LNCaP clone FGC (cell line): ENCODE data around the gene BEAN1.
"Not testable (repeated sequence)": the region's sequence is repeated elsewhere in the genome, so short reads cannot be mapped to it uniquely, and the experiment has no call there.

Experiments
- DNase-seq: peaks from one replicate; pipeline ENCODE4 v3.0.0-alpha.2; 2011; ENCODE audit warnings: low read depth
- H3K4me3 ChIP-seq: 2 replicates; pipeline ENCODE4 v1.5.1; 2011; ENCODE audit warnings: mild to moderate bottlenecking, low read depth, low read length, control low read depth
- CTCF ChIP-seq: IDR thresholded peaks from 2 replicates; pipeline ENCODE4 v1.5.1; 2012; ENCODE audit warnings: mild to moderate bottlenecking; ENCODE audit not compliant: control insufficient read depth, insufficient read depth; ENCODE audit errors: extremely low read depth

BEAN1 gene

GRCh38 chr16:66509576-66509975 lies 82.5 kb downstream of the BEAN1 start:
- no peak for TF ChIP-seq CTCF
- DNase-seq, result no peak
- no peak overlapping the region for H3K4me3 ChIP-seq

- no peak overlapping the region for H3K4me3 ChIP-seq
- no peak for TF ChIP-seq CTCF
- peak; percentile 56 for DNase-seq
Observed at GRCh38 chr16:66510298-66510697, 83.2 kb downstream of the BEAN1 start.

GRCh38 chr16:66510711-66511601 lies 83.9 kb downstream of the BEAN1 start:
- no peak for TF ChIP-seq CTCF
- DNase-seq, result peak; percentile 64
- H3K4me3 ChIP-seq, result no peak overlapping the region

GRCh38 chr16:66511602-66512271 lies 84.6 kb downstream of the BEAN1 start:
- 0 out of 2 replicates have a peak, but pooled peaks have one; percentile 7 for TF ChIP-seq CTCF
- no peak overlapping the region for H3K4me3 ChIP-seq
- DNase-seq, result no peak

GRCh38 chr16:66512272-66513110 lies 85.4 kb downstream of the BEAN1 start:
- no peak for TF ChIP-seq CTCF
- DNase-seq, result no peak
- no peak overlapping the region for H3K4me3 ChIP-seq

GRCh38 chr16:66513111-66513723 lies 86.1 kb downstream of the BEAN1 start:
- no peak for DNase-seq
- no peak for TF ChIP-seq CTCF
- H3K4me3 ChIP-seq, result no peak overlapping the region

- not testable (repeated sequence) for DNase-seq, H3K4me3 ChIP-seq
Observed at GRCh38 chr16:66514391-66514790, 87.3 kb downstream of the BEAN1 start.

- H3K4me3 ChIP-seq, DNase-seq: not testable (repeated sequence)
Observed at GRCh38 chr16:66514980-66515595, 88.0 kb downstream of the BEAN1 start.
